ENCODE results near the gene SLC16A3. TPM values are rescaled to one million over a fixed set of nuclear protein-coding genes. Genes with fewer than 3 reads are reported as not detected.
"Not testable (repeated sequence)": the region's sequence is repeated elsewhere in the genome, so short reads cannot be mapped to it uniquely, and the experiment has no call there.

Gene SLC16A3
- total RNA-seq, 1 donor from 2014 or later = 21.0 TPM

DNA sequence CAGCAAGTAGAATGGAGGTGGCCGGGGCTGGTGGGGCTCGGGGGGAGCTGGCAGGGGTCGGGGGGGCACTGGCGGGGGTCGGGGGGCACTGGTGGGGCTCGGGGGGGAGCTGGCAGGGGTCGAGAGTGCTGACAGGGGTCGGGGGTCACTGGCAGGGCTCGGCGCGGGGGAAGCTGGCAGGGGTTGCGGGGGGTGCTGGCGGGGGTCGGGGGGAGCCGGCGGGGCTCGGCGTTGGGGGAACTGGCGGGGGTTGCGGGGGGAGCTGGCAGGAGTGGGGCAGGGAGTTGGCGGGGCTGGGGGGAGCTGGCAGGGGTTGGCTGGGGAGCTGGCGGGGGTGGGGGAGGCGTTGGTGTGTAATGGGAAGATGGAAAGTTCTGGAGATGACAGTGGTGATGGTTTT lies 41.3 kb upstream of the SLC16A3 start:
- TF ChIP-seq EZH2phosphoT487 (IDR thresholded peaks at IDR 0.05) (no peak), CTCF (IDR thresholded peaks at IDR 0.05) (no peak), EZH2 (IDR thresholded peaks at IDR 0.05) (no peak)
- H3K9me3 Mint-ChIP-seq = no peaks in the 10 kb centered on the region
- Histone ChIP-seq H3K4me2 (no peak overlapping the region), H3K27me3 (no peaks in the 10 kb centered on the region), H3K4me3 (no peak overlapping the region), H3K79me2 (ENCODE audit: low read depth) (no peaks in the 10 kb centered on the region), H3K9ac (no peak overlapping the region), H4K20me1 (ENCODE audit: low read depth) (no peaks in the 10 kb centered on the region), H2AFZ (replicated peaks) (no peak overlapping the region), H3K36me3 (no peaks in the 10 kb centered on the region), H3K9me3 (ENCODE audit: low read depth) (no peaks in the 10 kb centered on the region), H3K27ac (no peak overlapping the region), H3F3A (ENCODE audit: low read depth) (no peaks in the 10 kb centered on the region), H3K4me1 (no peaks in the 10 kb centered on the region)
- H3K27ac Mint-ChIP-seq = no peak overlapping the region
- H3K36me3 Mint-ChIP-seq = peaks cover 28% of the 10 kb centered on the region
- no peak for DNase-seq (ENCODE audit: low spot score)
- H3K4me1 Mint-ChIP-seq = no peaks in the 10 kb centered on the region
- H3K27me3 Mint-ChIP-seq (ENCODE audit: insufficient read depth, low read depth) = no peaks in the 10 kb centered on the region
- no peak overlapping the region for H3K4me3 Mint-ChIP-seq

- Mint-ChIP-seq H3K27me3 (ENCODE audit: insufficient read depth, low read depth) (no peaks in the 10 kb centered on the region), H3K36me3 (peaks cover 31% of the 10 kb centered on the region), H3K4me3 (no peak overlapping the region), H3K27ac (peak overlapping the region; percentile 60), H3K9me3 (no peaks in the 10 kb centered on the region), H3K4me1 (no peaks in the 10 kb centered on the region)
- no peaks in the 10 kb centered on the region for H4K20me1 ChIP-seq (ENCODE audit: low read depth)
- no peak overlapping the region for H3K27ac ChIP-seq
- H3K79me2 ChIP-seq (ENCODE audit: low read depth) = no peaks in the 10 kb centered on the region
- H3K4me2 ChIP-seq = no peak overlapping the region
- H3K9me3 ChIP-seq (ENCODE audit: low read depth) = no peaks in the 10 kb centered on the region
- no peak for DNase-seq (ENCODE audit: low spot score)
- H3K4me3 ChIP-seq = no peak overlapping the region
- H2AFZ ChIP-seq (replicated peaks) = no peak overlapping the region
- no peaks in the 10 kb centered on the region for H3F3A ChIP-seq (ENCODE audit: low read depth)
- no peaks in the 10 kb centered on the region for H3K27me3 ChIP-seq
- no peaks in the 10 kb centered on the region for H3K36me3 ChIP-seq
- no peak for TF ChIP-seq CTCF (IDR thresholded peaks at IDR 0.05)
- no peak for TF ChIP-seq EZH2 (IDR thresholded peaks at IDR 0.05)
- no peak for TF ChIP-seq EZH2phosphoT487 (IDR thresholded peaks at IDR 0.05)
- no peaks in the 10 kb centered on the region for H3K4me1 ChIP-seq
- H3K9ac ChIP-seq = no peak overlapping the region
Measured at GRCh38 chr17:82188001-82188961, 40.6 kb upstream of the SLC16A3 start.

GRCh38 chr17:82193050-82193449 lies 35.8 kb upstream of the SLC16A3 start:
- not testable (repeated sequence) for H3K4me1 Mint-ChIP-seq; H3K27ac ChIP-seq; H3K9me3 Mint-ChIP-seq; H3K4me1 ChIP-seq; H3K9ac ChIP-seq; H3K4me3 Mint-ChIP-seq; H3K9me3 ChIP-seq (ENCODE audit: low read depth); H3K27ac Mint-ChIP-seq; H3K27me3 Mint-ChIP-seq (ENCODE audit: insufficient read depth, low read depth); H3F3A ChIP-seq (ENCODE audit: low read depth); H3K4me2 ChIP-seq; H3K79me2 ChIP-seq (ENCODE audit: low read depth); H3K27me3 ChIP-seq; H3K4me3 ChIP-seq; H2AFZ ChIP-seq (replicated peaks); H4K20me1 ChIP-seq (ENCODE audit: low read depth); DNase-seq (ENCODE audit: low spot score); H3K36me3 ChIP-seq
- H3K36me3 Mint-ChIP-seq = peaks cover 26% of the 10 kb centered on the region

Data from neural progenitor cell (in vitro differentiated cells).